NCI-H2196 treated with DMSO at 0.1 percent for 48 hours (cell line): ENCODE results near the gene PCIF1.

Experiments used
- DNase-seq: peaks from one replicate; lab custom pipeline; 2025; ENCODE audit not compliant: unreplicated experiment; lab: John Stamatoyannopoulos, UW

Gene PCIF1

GRCh38 chr20:45904583-45905504 is 29.6 kb upstream of the PCIF1 start:
- DNase-seq = no peak

- no peak for DNase-seq
Observed at GRCh38 chr20:45905505-45906079, 28.9 kb upstream of the PCIF1 start.

- DNase-seq = no peak
Observed at GRCh38 chr20:45907219-45907948, 27.1 kb upstream of the PCIF1 start.

GRCh38 chr20:45908084-45908483 is 26.4 kb upstream of the PCIF1 start:
- DNase-seq = no peak

GRCh38 chr20:45909336-45909808 is 25.1 kb upstream of the PCIF1 start:
- DNase-seq = no peak

GRCh38 chr20:45909817-45910669 is 24.4 kb upstream of the PCIF1 start:
- no peak for DNase-seq

- no peak for DNase-seq
Observed at GRCh38 chr20:45910670-45911485, 23.6 kb upstream of the PCIF1 start.

- DNase-seq = no peak
Observed at GRCh38 chr20:45911486-45912343, 22.8 kb upstream of the PCIF1 start, which contains the start of gene PLTP. PLTP (minus strand) TSS chr20:45912155; CDS start chr20:45911452, 703 bp downstream.

- DNase-seq = no peak
Observed at GRCh38 chr20:45912344-45912682, 22.2 kb upstream of the PCIF1 start.

GRCh38 chr20:45913116-45913515 is 21.4 kb upstream of the PCIF1 start:
- DNase-seq = no peak

GRCh38 chr20:45917790-45918141 is 16.7 kb upstream of the PCIF1 start:
- DNase-seq = no peak

GRCh38 chr20:45918182-45918737 is 16.2 kb upstream of the PCIF1 start:
- DNase-seq = no peak

GRCh38 chr20:45918779-45919537 is 15.5 kb upstream of the PCIF1 start:
- DNase-seq = no peak

- no peak for DNase-seq
Observed at GRCh38 chr20:45919542-45920399, 14.7 kb upstream of the PCIF1 start.

GRCh38 chr20:45920462-45921336 is 13.8 kb upstream of the PCIF1 start:
- no peak for DNase-seq
